ENCODE measurements around the gene MAP1LC3B2. TPM values are rescaled to one million over a fixed set of nuclear protein-coding genes. Genes with fewer than 3 reads are reported as not detected.

The MAP1LC3B2 gene
- 0.67 to 1.8 TPM (median 1.1 TPM) in 5 replicates for total RNA-seq (2022; extraction: Qiagen RNA extraction)

GRCh38 chr12:116559162-116559935, at the start of gene MAP1LC3B2:
Gene MAP1LC3B2 (plus strand): TSS chr12:116559381. CDS start chr12:116575943, 16,562 bp downstream.

Other genes starting within 250 kb of the MAP1LC3B2 start
- 15.5 to 30.5 TPM (median 23.4 TPM) in 5 replicates for gene SPRING1, start 178.7 kb downstream of the MAP1LC3B2 start, total RNA-seq (2022; extraction: Qiagen RNA extraction)
- 1.9 to 3.5 TPM (median 2.3 TPM) in 5 replicates for gene RNFT2, start 178.9 kb downstream of the MAP1LC3B2 start, total RNA-seq (2022; extraction: Qiagen RNA extraction)

All from A549 treated with Mapracorat at 1 μM for 4 hours (cell line).